GM23248 (cell line): ENCODE measurements around the gene GCSH. TPM values are rescaled to one million over a fixed set of nuclear protein-coding genes. Genes with fewer than 3 reads are reported as not detected.

Experiments used
- DNase-seq: peaks from one replicate; pipeline ENCODE4 v3.0.0-alpha.2; 2015
- H2AFZ ChIP-seq: fragments of 200-600 bp; sonication (generic); 2 replicates; pipeline ENCODE4 v1.6.1; 2016; ENCODE audit warnings: antibody characterized with exemption
- H3F3A ChIP-seq: fragments of 200-600 bp; sonication (generic); 2 replicates; pipeline ENCODE4 v1.6.1; 2016; ENCODE audit warnings: mild to moderate bottlenecking, antibody characterized with exemption, mixed run types; ENCODE audit not compliant: insufficient read depth
- H3K27ac ChIP-seq: fragments of 200-600 bp; sonication (generic); 2 replicates; pipeline ENCODE4 v1.5.1; 2016; ENCODE audit warnings: mild to moderate bottlenecking
- H3K27me3 ChIP-seq: fragments of 200-600 bp; sonication (generic); replicated peaks from 2 replicates; pipeline ENCODE4 v1.6.1; 2016; ENCODE audit warnings: mild to moderate bottlenecking; ENCODE audit not compliant: insufficient read depth
- H3K36me3 ChIP-seq: fragments of 200-600 bp; sonication (generic); 2 replicates; pipeline ENCODE4 v1.6.1; 2016; ENCODE audit warnings: low read depth, mild to moderate bottlenecking
- H3K4me1 ChIP-seq: fragments of 200-600 bp; sonication (generic); 2 replicates; pipeline ENCODE4 v1.6.1; 2016; ENCODE audit warnings: mild to moderate bottlenecking; ENCODE audit not compliant: insufficient read depth
- H3K4me2 ChIP-seq: fragments of 200-600 bp; sonication (generic); one replicate; pipeline ENCODE4 v1.6.1; 2016; ENCODE audit warnings: mild to moderate bottlenecking; ENCODE audit not compliant: unreplicated experiment
- H3K4me3 ChIP-seq: fragments of 200-600 bp; sonication (generic); 2 replicates; pipeline ENCODE4 v1.5.1; 2016; ENCODE audit warnings: mild to moderate bottlenecking
- H3K79me2 ChIP-seq: fragments of 200-600 bp; sonication (generic); 2 replicates; pipeline ENCODE4 v1.6.1; 2016; ENCODE audit warnings: mild to moderate bottlenecking; ENCODE audit not compliant: insufficient read depth
- H3K9ac ChIP-seq: fragments of 200-600 bp; sonication (generic); 2 replicates; pipeline ENCODE4 v1.6.1; 2016; ENCODE audit warnings: mild to moderate bottlenecking
- H3K9me2 ChIP-seq: fragments of 200-600 bp; sonication (generic); 2 replicates; pipeline ENCODE4 v1.6.1; 2016; ENCODE audit warnings: mixed run types, mild to moderate bottlenecking, moderate library complexity; ENCODE audit not compliant: insufficient read depth
- H3K9me3 ChIP-seq: fragments of 200-600 bp; sonication (generic); one replicate; pipeline ENCODE4 v1.6.1; 2017; ENCODE audit warnings: low read depth
- H4K20me1 ChIP-seq: fragments of 200-600 bp; sonication (generic); 2 replicates; pipeline ENCODE4 v1.6.0; 2016; ENCODE audit not compliant: insufficient read depth
- EZH2 ChIP-seq: fragments of 200-600 bp; sonication (generic); IDR thresholded peaks from 2 replicates; pipeline ENCODE4 v1.6.1; 2018; ENCODE audit warnings: antibody characterized with exemption, mild to moderate bottlenecking; ENCODE audit not compliant: insufficient read depth, poor library complexity, severe bottlenecking
- EZH2phosphoT487 ChIP-seq: fragments of 200-600 bp; sonication (generic); IDR thresholded peaks from 2 replicates; pipeline ENCODE4 v1.6.1; 2018; ENCODE audit warnings: antibody characterized with exemption, moderate library complexity, mild to moderate bottlenecking, low read depth; ENCODE audit not compliant: insufficient read depth
- WGBS, 2 experiments: methylation state at CpG; one replicate each; pipeline ENCODE4 v1.1.6; 2015 to 2017; ENCODE audit warnings: low lambda C conversion rate in 2 of 2, low coverage in 1 of 2; ENCODE audit errors: missing lambda C conversion rate in 2 of 2; 5-methylcytosine and 5-hydroxymethylcytosine counted together
- in situ Hi-C: fragments of 300-500 bp; cut with MboI; formaldehyde crosslinking; loops from 2 replicates; pipeline ENCODE4 v1.15.0; 2020
- polyA plus RNA-seq: library from polyadenylated mRNA; unstranded; fragments of >200 nt; fragmentation: Nextera tagmentation; extraction: Ambion mirVana; gene quantifications from 2 replicates; pipeline ENCODE4 v1.2.1, GENCODE V29; 2016
- total RNA-seq: library from RNA; depleted of rRNA; stranded (reverse); fragments of >200 nt; shearing (Covaris generic); gene quantifications from 2 replicates; pipeline ENCODE4 v1.2.3, GENCODE V29; 2014

GCSH gene
- total and polyA plus RNA-seq, 2 experiments from 2014 or later, result 26.3 to 57.0 TPM

DNA sequence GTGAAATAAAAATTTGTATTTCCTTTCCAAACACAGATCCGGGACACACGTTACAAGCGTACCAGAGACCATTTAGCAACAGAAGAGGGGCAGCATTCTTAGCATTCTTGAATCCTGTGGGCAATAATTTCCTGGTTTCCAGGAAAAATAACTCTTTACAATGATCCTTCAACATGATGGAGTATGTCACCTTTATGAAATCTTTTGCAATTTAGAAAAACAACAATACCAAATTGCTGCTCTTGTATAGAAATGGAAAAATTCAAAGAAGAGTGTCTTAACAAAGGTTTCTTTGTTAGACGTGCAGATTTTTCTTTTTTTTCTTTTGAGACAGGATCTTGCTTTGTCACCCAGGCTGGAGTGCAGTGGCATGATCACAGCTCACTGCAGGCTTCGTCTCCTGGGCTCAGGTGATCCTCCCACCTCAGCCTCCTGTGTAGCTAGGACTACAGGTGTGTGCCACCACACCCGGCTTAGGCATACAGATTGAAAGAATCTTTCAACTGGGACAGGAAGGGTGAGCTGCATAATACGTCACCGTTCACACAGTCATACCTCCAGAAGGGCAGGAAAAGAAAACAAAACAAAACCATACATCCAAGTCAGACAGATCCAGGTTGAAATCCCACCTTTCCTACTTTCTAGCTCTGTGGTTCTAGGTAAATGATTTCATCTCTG, 10.8 kb upstream of the GCSH start:
- Histone ChIP-seq H3K27ac (no peak overlapping the region), H3K4me3 (no peak overlapping the region), H3K36me3 (no peaks in the 10 kb centered on the region), H3K9ac (no peak overlapping the region), H3K27me3 (no peaks in the 10 kb centered on the region), H3K9me3 (no peaks in the 10 kb centered on the region), H3K79me2 (no peaks in the 10 kb centered on the region), H3K9me2 (no peaks in the 10 kb centered on the region), H3K4me1 (no peaks in the 10 kb centered on the region), H4K20me1 (no peaks in the 10 kb centered on the region), H3K4me2 (no peak overlapping the region), H2AFZ (no peak overlapping the region), H3F3A (no peaks in the 10 kb centered on the region)
- no peak for DNase-seq
- WGBS, 2 experiments, result 66 to 68% methylated on average over 8 of the region's 8 CpGs
- in situ Hi-C loops, result no loop called here
- no peak for TF ChIP-seq EZH2phosphoT487
- no peak for TF ChIP-seq EZH2

GRCh38 chr16:81105946-81106345, 9.8 kb upstream of the GCSH start:
- H3F3A ChIP-seq, result no peaks in the 10 kb centered on the region
- no peak overlapping the region for H3K4me2 ChIP-seq
- H3K9me3 ChIP-seq, result no peaks in the 10 kb centered on the region
- in situ Hi-C loops, result no loop called here
- WGBS, 2 experiments, result 72 to 100% methylated on average over 1 of the region's 1 CpG
- no peaks in the 10 kb centered on the region for H3K79me2 ChIP-seq
- H3K9ac ChIP-seq, result no peak overlapping the region
- no peak for TF ChIP-seq EZH2phosphoT487
- no peak overlapping the region for H3K27ac ChIP-seq
- H3K27me3 ChIP-seq, result no peaks in the 10 kb centered on the region
- no peaks in the 10 kb centered on the region for H3K36me3 ChIP-seq
- H3K4me3 ChIP-seq, result no peak overlapping the region
- H3K4me1 ChIP-seq, result no peaks in the 10 kb centered on the region
- H4K20me1 ChIP-seq, result no peaks in the 10 kb centered on the region
- no peak overlapping the region for H2AFZ ChIP-seq
- no peaks in the 10 kb centered on the region for H3K9me2 ChIP-seq
- no peak for DNase-seq

DNA sequence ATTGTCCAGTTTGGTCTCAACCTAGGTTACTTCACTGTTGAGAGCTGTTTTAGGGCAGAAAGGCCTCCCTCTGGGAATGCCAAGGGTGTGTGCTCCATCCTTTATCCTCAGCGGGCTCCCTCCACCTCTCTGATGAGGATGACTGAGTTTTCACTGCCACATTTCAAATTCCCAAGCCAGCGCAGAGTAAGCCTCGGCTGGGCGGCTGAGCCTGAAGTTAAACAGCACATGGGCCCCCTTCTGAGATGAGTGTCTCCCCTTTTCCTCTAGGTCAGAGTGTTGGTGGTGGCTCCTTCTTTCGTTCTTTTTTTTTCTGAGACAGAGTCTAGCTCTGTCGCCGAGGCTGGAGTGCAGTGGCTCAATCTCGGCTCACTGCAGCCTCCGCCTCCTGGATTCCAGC, 5.5 kb upstream of the GCSH start:
- no peaks in the 10 kb centered on the region for H3F3A ChIP-seq
- H3K4me3 ChIP-seq, result no peak overlapping the region
- no peak overlapping the region for H3K4me2 ChIP-seq
- no peak overlapping the region for H2AFZ ChIP-seq
- no peak for DNase-seq
- in situ Hi-C loops, result no loop called here
- H3K36me3 ChIP-seq, result no peaks in the 10 kb centered on the region
- no peaks in the 10 kb centered on the region for H3K27me3 ChIP-seq
- H3K4me1 ChIP-seq, result no peaks in the 10 kb centered on the region
- TF ChIP-seq EZH2 (no peak), EZH2phosphoT487 (no peak)
- no peaks in the 10 kb centered on the region for H3K9me2 ChIP-seq
- H3K9ac ChIP-seq, result no peak overlapping the region
- H3K79me2 ChIP-seq, result no peaks in the 10 kb centered on the region
- no peaks in the 10 kb centered on the region for H3K9me3 ChIP-seq
- no peaks in the 10 kb centered on the region for H4K20me1 ChIP-seq
- H3K27ac ChIP-seq, result no peak overlapping the region
- WGBS, 2 experiments, result 92 to 94% methylated on average over 9 of the region's 9 CpGs

GRCh38 chr16:81099958-81100357, 3.8 kb upstream of the GCSH start:
- no peaks in the 10 kb centered on the region for H3K36me3 ChIP-seq
- H3K9ac ChIP-seq, result no peak overlapping the region
- H3K79me2 ChIP-seq, result 0 out of 2 replicates have a peak, but pooled peaks cover under 1% of the 10 kb centered on the region
- H4K20me1 ChIP-seq, result no peaks in the 10 kb centered on the region
- TF ChIP-seq EZH2phosphoT487, result no peak
- no peak for TF ChIP-seq EZH2
- no peak overlapping the region for H3K4me3 ChIP-seq
- H3F3A ChIP-seq, result no peaks in the 10 kb centered on the region
- H2AFZ ChIP-seq, result no peak overlapping the region
- in situ Hi-C loops, result no loop called here
- peaks cover under 1% of the 10 kb centered on the region; the same call in 1 of the 2 replicates for H3K4me1 ChIP-seq
- no peaks in the 10 kb centered on the region for H3K27me3 ChIP-seq
- no peak for DNase-seq
- no peak overlapping the region for H3K27ac ChIP-seq
- no peaks in the 10 kb centered on the region for H3K9me3 ChIP-seq
- H3K4me2 ChIP-seq, result no peak overlapping the region
- H3K9me2 ChIP-seq, result no peaks in the 10 kb centered on the region

DNA sequence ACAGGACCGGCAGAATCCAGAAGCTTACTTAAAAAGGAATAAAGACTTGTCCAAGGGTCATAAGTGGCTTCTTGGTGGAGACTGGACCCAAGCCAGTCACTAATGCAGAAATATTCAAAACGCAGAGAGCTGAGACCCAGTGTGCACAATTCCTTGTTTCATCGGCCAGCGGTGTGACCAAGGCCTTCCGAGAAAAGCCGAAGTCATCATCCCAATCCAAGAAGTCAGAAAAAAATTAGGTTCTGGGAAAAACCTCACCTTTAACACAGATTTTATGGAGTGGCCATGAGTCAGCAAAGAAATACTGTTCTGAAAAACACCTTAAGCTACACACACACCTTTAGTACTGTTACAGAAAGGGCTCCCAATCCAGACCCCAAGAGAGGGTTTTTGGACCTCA, 1.0 kb upstream of the GCSH start:
- H3K4me3 ChIP-seq, result no peak overlapping the region
- peak overlapping the region; percentile 17; the same call in 1 of the 2 replicates for H2AFZ ChIP-seq
- in situ Hi-C loops, result no loop called here
- peaks cover 3% of the 10 kb centered on the region; the same call in 1 of the 2 replicates for H3K4me1 ChIP-seq
- no peaks in the 10 kb centered on the region for H3K36me3 ChIP-seq
- WGBS, 2 experiments, result 87 to 89% methylated on average over 6 of the region's 6 CpGs
- H3K4me2 ChIP-seq, result no peak overlapping the region
- H3K27ac ChIP-seq, result no peak overlapping the region
- H3K9me3 ChIP-seq, result no peaks in the 10 kb centered on the region
- no peaks in the 10 kb centered on the region for H4K20me1 ChIP-seq
- H3K79me2 ChIP-seq, result peaks cover 23% of the 10 kb centered on the region
- TF ChIP-seq EZH2 (no peak), EZH2phosphoT487 (no peak)
- DNase-seq, result no peak
- no peaks in the 10 kb centered on the region for H3F3A ChIP-seq
- no peaks in the 10 kb centered on the region for H3K27me3 ChIP-seq
- H3K9me2 ChIP-seq, result no peaks in the 10 kb centered on the region
- H3K9ac ChIP-seq, result no peak overlapping the region
